Measurements from ENCODE around the gene LRRC7. TPM values are rescaled to one million over a fixed set of nuclear protein-coding genes. Genes with fewer than 3 reads are reported as not detected.
"Not testable (repeated sequence)": the region's sequence is repeated elsewhere in the genome, so short reads cannot be mapped to it uniquely, and the experiment has no call there.

LRRC7 gene
- total and polyA plus RNA-seq, 3 experiments from 2014 or later, result not detected

- Mint-ChIP-seq H3K4me1 (no peaks in the 10 kb centered on the region), H3K36me3 (no peaks in the 10 kb centered on the region), H3K4me3 (no peak overlapping the region), H3K27me3 (no peaks in the 10 kb centered on the region), H3K27ac (no peak overlapping the region), H3K9me3 (peaks cover 0 to 2% (median 0%) of the 10 kb centered on the region in 5 donors)
- no peak overlapping the region for H3K27ac ChIP-seq (ENCODE audit: low read depth, low read length)
- no peaks in the 10 kb centered on the region for H3K9me3 ChIP-seq (ENCODE audit: low read length)
- H3K27me3 ChIP-seq (ENCODE audit: insufficient read depth, low read length, poor library complexity, severe bottlenecking), result no peaks in the 10 kb centered on the region
- no peak overlapping the region for H3K4me3 ChIP-seq (ENCODE audit: low read length)
- ChIA-PET CTCF (no interaction called here), POLR2A (no interaction called here)
- no peaks in the 10 kb centered on the region for H3K36me3 ChIP-seq (ENCODE audit: insufficient read depth, low read length)
- no peak for DNase-seq
- H3K4me1 ChIP-seq (ENCODE audit: insufficient read depth, low read length), result no peaks in the 10 kb centered on the region
These were observed 466.7 kb downstream of the LRRC7 start for GRCh38 chr1:70034403-70034802.

GRCh38 chr1:70038025-70038424 lies 470.3 kb downstream of the LRRC7 start:
- DNase-seq, result no peak
- CTCF ChIA-PET, result no interaction called here
- Mint-ChIP-seq H3K27me3 (no peaks in the 10 kb centered on the region), H3K4me1 (no peaks in the 10 kb centered on the region), H3K36me3 (no peaks in the 10 kb centered on the region), H3K27ac (no peak overlapping the region), H3K4me3 (no peak overlapping the region), H3K9me3 (no peaks in the 10 kb centered on the region)
- Histone ChIP-seq H3K27ac (ENCODE audit: low read depth, low read length) (no peak overlapping the region), H3K4me1 (ENCODE audit: insufficient read depth, low read length) (no peaks in the 10 kb centered on the region), H3K36me3 (ENCODE audit: insufficient read depth, low read length) (no peaks in the 10 kb centered on the region), H3K4me3 (ENCODE audit: low read length) (no peak overlapping the region), H3K27me3 (ENCODE audit: insufficient read depth, low read length, poor library complexity, severe bottlenecking) (no peaks in the 10 kb centered on the region), H3K9me3 (ENCODE audit: low read length) (no peaks in the 10 kb centered on the region)
- POLR2A ChIA-PET, result no interaction called here

- Mint-ChIP-seq H3K9me3 (no peaks in the 10 kb centered on the region), H3K27ac (no peak overlapping the region), H3K4me3 (no peak overlapping the region), H3K27me3 (no peaks in the 10 kb centered on the region), H3K4me1 (no peaks in the 10 kb centered on the region), H3K36me3 (no peaks in the 10 kb centered on the region)
- H3K4me3 ChIP-seq (ENCODE audit: low read length), result no peak overlapping the region
- CTCF ChIA-PET, result no interaction called here
- DNase-seq, result no peak
- H3K27me3 ChIP-seq (ENCODE audit: insufficient read depth, low read length, poor library complexity, severe bottlenecking), result no peaks in the 10 kb centered on the region
- H3K9me3 ChIP-seq (ENCODE audit: low read length), result no peaks in the 10 kb centered on the region
- no peaks in the 10 kb centered on the region for H3K4me1 ChIP-seq (ENCODE audit: insufficient read depth, low read length)
- H3K27ac ChIP-seq (ENCODE audit: low read depth, low read length), result no peak overlapping the region
- H3K36me3 ChIP-seq (ENCODE audit: insufficient read depth, low read length), result no peaks in the 10 kb centered on the region
- POLR2A ChIA-PET, result no interaction called here
These were observed 471.8 kb downstream of the LRRC7 start for GRCh38 chr1:70039485-70039884.

- H3K9me3 ChIP-seq (ENCODE audit: low read length), result no peaks in the 10 kb centered on the region
- POLR2A ChIA-PET, result no interaction called here
- Mint-ChIP-seq H3K27ac (no peak overlapping the region), H3K27me3 (no peaks in the 10 kb centered on the region), H3K4me3 (no peak overlapping the region), H3K36me3 (no peaks in the 10 kb centered on the region), H3K4me1 (no peaks in the 10 kb centered on the region), H3K9me3 (no peaks in the 10 kb centered on the region)
- no peak overlapping the region for H3K4me3 ChIP-seq (ENCODE audit: low read length)
- no peak for DNase-seq
- H3K4me1 ChIP-seq (ENCODE audit: insufficient read depth, low read length), result no peaks in the 10 kb centered on the region
- CTCF ChIA-PET, result no interaction called here
- no peaks in the 10 kb centered on the region for H3K27me3 ChIP-seq (ENCODE audit: insufficient read depth, low read length, poor library complexity, severe bottlenecking)
- H3K36me3 ChIP-seq (ENCODE audit: insufficient read depth, low read length), result no peaks in the 10 kb centered on the region
- H3K27ac ChIP-seq (ENCODE audit: low read depth, low read length), result peak overlapping the region; percentile 25
These were observed 473.8 kb downstream of the LRRC7 start for GRCh38 chr1:70041317-70042045.

- H3K9me3 ChIP-seq (ENCODE audit: low read length), result no peaks in the 10 kb centered on the region
- H3K36me3 Mint-ChIP-seq, result no peaks in the 10 kb centered on the region
- no peak overlapping the region for H3K4me3 Mint-ChIP-seq
- DNase-seq, result no peak
- H3K27me3 ChIP-seq (ENCODE audit: insufficient read depth, low read length, poor library complexity, severe bottlenecking), result no peaks in the 10 kb centered on the region
- no peak overlapping the region for H3K27ac Mint-ChIP-seq
- no peaks in the 10 kb centered on the region for H3K4me1 Mint-ChIP-seq
- H3K4me1 ChIP-seq (ENCODE audit: insufficient read depth, low read length), result no peaks in the 10 kb centered on the region
- CTCF ChIA-PET, result no interaction called here
- peak overlapping the region; percentile 25 for H3K27ac ChIP-seq (ENCODE audit: low read depth, low read length)
- no peaks in the 10 kb centered on the region for H3K9me3 Mint-ChIP-seq
- H3K36me3 ChIP-seq (ENCODE audit: insufficient read depth, low read length), result no peaks in the 10 kb centered on the region
- H3K27me3 Mint-ChIP-seq, result no peaks in the 10 kb centered on the region
- H3K4me3 ChIP-seq (ENCODE audit: low read length), result no peak overlapping the region
- POLR2A ChIA-PET, result no interaction called here
These were observed 474.5 kb downstream of the LRRC7 start for GRCh38 chr1:70042090-70042731.

- Histone ChIP-seq H3K36me3 (ENCODE audit: insufficient read depth, low read length) (no peaks in the 10 kb centered on the region), H3K4me1 (ENCODE audit: insufficient read depth, low read length) (no peaks in the 10 kb centered on the region), H3K27ac (ENCODE audit: low read depth, low read length) (no peak overlapping the region), H3K4me3 (ENCODE audit: low read length) (no peak overlapping the region), H3K27me3 (ENCODE audit: insufficient read depth, low read length, poor library complexity, severe bottlenecking) (no peaks in the 10 kb centered on the region), H3K9me3 (ENCODE audit: low read length) (no peaks in the 10 kb centered on the region)
- H3K9me3 Mint-ChIP-seq, result no peaks in the 10 kb centered on the region
- ChIA-PET POLR2A (no interaction called here), CTCF (no interaction called here)
- DNase-seq, result no peak
- H3K4me3 Mint-ChIP-seq, result no peak overlapping the region
- H3K27me3 Mint-ChIP-seq, result no peaks in the 10 kb centered on the region
- no peaks in the 10 kb centered on the region for H3K4me1 Mint-ChIP-seq
- no peak overlapping the region for H3K27ac Mint-ChIP-seq
- no peaks in the 10 kb centered on the region for H3K36me3 Mint-ChIP-seq
These were observed 476.1 kb downstream of the LRRC7 start for GRCh38 chr1:70043804-70044203.

- Histone ChIP-seq H3K36me3 (ENCODE audit: insufficient read depth, low read length) (no peaks in the 10 kb centered on the region), H3K9me3 (ENCODE audit: low read length) (no peaks in the 10 kb centered on the region), H3K4me1 (ENCODE audit: insufficient read depth, low read length) (no peaks in the 10 kb centered on the region), H3K27me3 (ENCODE audit: insufficient read depth, low read length, poor library complexity, severe bottlenecking) (no peaks in the 10 kb centered on the region), H3K27ac (ENCODE audit: low read depth, low read length) (no peak overlapping the region), H3K4me3 (ENCODE audit: low read length) (no peak overlapping the region)
- H3K27ac Mint-ChIP-seq, result no peak overlapping the region
- no peak overlapping the region for H3K4me3 Mint-ChIP-seq
- H3K27me3 Mint-ChIP-seq, result no peaks in the 10 kb centered on the region
- ChIA-PET CTCF (no interaction called here), POLR2A (no interaction called here)
- no peaks in the 10 kb centered on the region for H3K9me3 Mint-ChIP-seq
- DNase-seq, result no peak
- H3K4me1 Mint-ChIP-seq, result no peaks in the 10 kb centered on the region
- H3K36me3 Mint-ChIP-seq, result no peaks in the 10 kb centered on the region
These were observed 477.1 kb downstream of the LRRC7 start for GRCh38 chr1:70044832-70045231.

GRCh38 chr1:70045581-70045980 lies 477.9 kb downstream of the LRRC7 start:
- H3K4me3 Mint-ChIP-seq; H3K9me3 Mint-ChIP-seq; H3K27me3 Mint-ChIP-seq; H3K27me3 ChIP-seq (ENCODE audit: insufficient read depth, low read length, poor library complexity, severe bottlenecking); H3K4me1 Mint-ChIP-seq; H3K27ac Mint-ChIP-seq; POLR2A ChIA-PET; H3K4me1 ChIP-seq (ENCODE audit: insufficient read depth, low read length); H3K4me3 ChIP-seq (ENCODE audit: low read length); H3K9me3 ChIP-seq (ENCODE audit: low read length); H3K27ac ChIP-seq (ENCODE audit: low read depth, low read length); CTCF ChIA-PET; H3K36me3 Mint-ChIP-seq; DNase-seq; H3K36me3 ChIP-seq (ENCODE audit: insufficient read depth, low read length): not testable (repeated sequence)

Measured in CD8-positive, alpha-beta memory T cell (primary cell).